SJCRH30 (cell line): ENCODE results near the gene CANX. TPM values are rescaled to one million over a fixed set of nuclear protein-coding genes. Genes with fewer than 3 reads are reported as not detected.

Source experiments
- DNase-seq, 2 experiments: peaks; one replicate each; pipeline ENCODE4 v3.0.0-alpha.2; 2015 to 2020
- H3K27ac ChIP-seq: fragments of 250-450 bp; sonication (Bioruptor Pico); 2 replicates; pipeline ENCODE4 v1.5.1; 2020; ENCODE audit warnings: mild to moderate bottlenecking, moderate library complexity
- H3K27me3 ChIP-seq: fragments of 250-450 bp; sonication (Bioruptor Pico); 2 replicates; pipeline ENCODE4 v1.5.1; 2020; ENCODE audit warnings: mild to moderate bottlenecking, moderate library complexity
- H3K36me3 ChIP-seq: fragments of 250-450 bp; sonication (Bioruptor Pico); 2 replicates; pipeline ENCODE4 v1.5.1; 2020; ENCODE audit warnings: mild to moderate bottlenecking, moderate library complexity
- H3K4me1 ChIP-seq: fragments of 250-450 bp; sonication (Bioruptor Pico); 2 replicates; pipeline ENCODE4 v1.5.1; 2020; ENCODE audit warnings: mild to moderate bottlenecking, moderate library complexity
- H3K4me3 ChIP-seq: fragments of 250-450 bp; sonication (Bioruptor Pico); 2 replicates; pipeline ENCODE4 v1.5.1; 2020; ENCODE audit warnings: mild to moderate bottlenecking, moderate library complexity
- H3K9me3 ChIP-seq: fragments of 250-450 bp; sonication (Bioruptor Pico); replicated peaks from 2 replicates; pipeline ENCODE4 v1.5.1; 2020; ENCODE audit warnings: mild to moderate bottlenecking, moderate library complexity
- total RNA-seq: library from RNA; depleted of rRNA; stranded (reverse); fragments of >200 nt; shearing (Covaris generic); gene quantifications from 2 replicates; pipeline ENCODE4 v1.2.3, GENCODE V29; 2014; rRNA removed

The CANX gene
- total RNA-seq, 1 experiment from 2014 or later, result 506 TPM

GRCh38 chr5:179771311-179771895, 72.6 kb downstream of the CANX start:
- no peaks in the 10 kb centered on the region for H3K9me3 ChIP-seq
- H3K4me1 ChIP-seq, result no peaks in the 10 kb centered on the region
- H3K36me3 ChIP-seq, result peaks cover 57% of the 10 kb centered on the region
- H3K4me3 ChIP-seq, result no peak overlapping the region
- no peaks in the 10 kb centered on the region for H3K27me3 ChIP-seq
- no peak overlapping the region for H3K27ac ChIP-seq
- DNase-seq, result no peak

GRCh38 chr5:179772351-179772750, 73.6 kb downstream of the CANX start:
- Histone ChIP-seq H3K9me3 (no peaks in the 10 kb centered on the region), H3K36me3 (peaks cover 56% of the 10 kb centered on the region), H3K27me3 (no peaks in the 10 kb centered on the region), H3K4me1 (no peaks in the 10 kb centered on the region), H3K27ac (no peak overlapping the region), H3K4me3 (no peak overlapping the region)
- no peak for DNase-seq

GRCh38 chr5:179773686-179774040, 74.9 kb downstream of the CANX start:
- no peak for DNase-seq
- Histone ChIP-seq H3K9me3 (no peaks in the 10 kb centered on the region), H3K36me3 (peaks cover 54% of the 10 kb centered on the region), H3K27ac (no peak overlapping the region), H3K4me1 (no peaks in the 10 kb centered on the region), H3K4me3 (no peak overlapping the region), H3K27me3 (no peaks in the 10 kb centered on the region)

- Histone ChIP-seq H3K4me3 (no peak overlapping the region), H3K27me3 (no peaks in the 10 kb centered on the region), H3K36me3 (peaks cover 47% of the 10 kb centered on the region), H3K4me1 (no peaks in the 10 kb centered on the region), H3K9me3 (no peaks in the 10 kb centered on the region), H3K27ac (no peak overlapping the region)
- DNase-seq, result no peak
These were observed 75.7 kb downstream of the CANX start for GRCh38 chr5:179774442-179774841.

GRCh38 chr5:179776411-179776938, 77.7 kb downstream of the CANX start:
- no peaks in the 10 kb centered on the region for H3K4me1 ChIP-seq
- H3K36me3 ChIP-seq, result peaks cover 29% of the 10 kb centered on the region
- no peaks in the 10 kb centered on the region for H3K9me3 ChIP-seq
- DNase-seq, result no peak
- no peaks in the 10 kb centered on the region for H3K27me3 ChIP-seq
- H3K4me3 ChIP-seq, result no peak overlapping the region
- no peak overlapping the region for H3K27ac ChIP-seq

- no peak overlapping the region for H3K4me3 ChIP-seq
- DNase-seq, result no peak
- no peaks in the 10 kb centered on the region for H3K4me1 ChIP-seq
- no peaks in the 10 kb centered on the region for H3K27me3 ChIP-seq
- no peak overlapping the region for H3K27ac ChIP-seq
- no peaks in the 10 kb centered on the region for H3K9me3 ChIP-seq
- H3K36me3 ChIP-seq, result peaks cover 25% of the 10 kb centered on the region
These were observed 78.7 kb downstream of the CANX start for GRCh38 chr5:179777456-179777855.

GRCh38 chr5:179777909-179778308, 79.1 kb downstream of the CANX start:
- no peak overlapping the region for H3K27ac ChIP-seq
- no peaks in the 10 kb centered on the region for H3K27me3 ChIP-seq
- H3K4me3 ChIP-seq, result no peak overlapping the region
- peaks cover 25% of the 10 kb centered on the region for H3K36me3 ChIP-seq
- H3K9me3 ChIP-seq, result no peaks in the 10 kb centered on the region
- no peak for DNase-seq
- no peaks in the 10 kb centered on the region for H3K4me1 ChIP-seq

GRCh38 chr5:179778591-179778990, 79.8 kb downstream of the CANX start:
- Histone ChIP-seq H3K9me3 (no peaks in the 10 kb centered on the region), H3K4me1 (no peaks in the 10 kb centered on the region), H3K36me3 (peaks cover 23% of the 10 kb centered on the region), H3K4me3 (no peak overlapping the region), H3K27ac (no peak overlapping the region), H3K27me3 (no peaks in the 10 kb centered on the region)
- DNase-seq, result no peak

- Histone ChIP-seq H3K36me3 (peaks cover 23% of the 10 kb centered on the region), H3K9me3 (no peaks in the 10 kb centered on the region), H3K4me1 (no peaks in the 10 kb centered on the region), H3K27ac (no peak overlapping the region), H3K27me3 (no peaks in the 10 kb centered on the region), H3K4me3 (no peak overlapping the region)
- no peak for DNase-seq
These were observed 81.1 kb downstream of the CANX start for GRCh38 chr5:179779826-179780225.

- no peaks in the 10 kb centered on the region for H3K4me1 ChIP-seq
- H3K27ac ChIP-seq, result no peak overlapping the region
- H3K9me3 ChIP-seq, result no peaks in the 10 kb centered on the region
- H3K27me3 ChIP-seq, result no peaks in the 10 kb centered on the region
- peaks cover 19% of the 10 kb centered on the region for H3K36me3 ChIP-seq
- no peak for DNase-seq
- no peak overlapping the region for H3K4me3 ChIP-seq
These were observed 81.6 kb downstream of the CANX start for GRCh38 chr5:179780362-179780761.

Other genes with a start within 250 kb of the CANX start
- 24.8 and 25.7 TPM in 2 replicates for gene RUFY1, start 148.4 kb upstream of the CANX start, total RNA-seq
- 828 and 1,009 TPM in 2 replicates for gene HNRNPH1, start 75.3 kb upstream of the CANX start, total RNA-seq
- gene CBY3, start 17.9 kb upstream of the CANX start, total RNA-seq, result not detected in 2 replicates
- gene MAML1, start 33.9 kb downstream of the CANX start, total RNA-seq, result 25.0 and 25.1 TPM in 2 replicates
- gene LTC4S, start 95.0 kb downstream of the CANX start, total RNA-seq, result not detected in 2 replicates
- gene MGAT4B, start 107.9 kb downstream of the CANX start, total RNA-seq, result 55.5 and 60.5 TPM in 2 replicates
- gene SQSTM1, start 121.9 kb downstream of the CANX start, total RNA-seq, result 64.9 and 65.8 TPM in 2 replicates
- gene MRNIP, start 159.8 kb downstream of the CANX start, total RNA-seq, result 10.3 and 15.3 TPM in 2 replicates
- gene TBC1D9B, start 208.9 kb downstream of the CANX start, total RNA-seq, result 33.6 and 37.0 TPM in 2 replicates